Keratinocyte (primary cell): ENCODE data around the gene ARPC1A. TPM values are rescaled to one million over a fixed set of nuclear protein-coding genes. Genes with fewer than 3 reads are reported as not detected.

Experiments
- DNase-seq: peaks from one replicate; pipeline ENCODE4 v3.0.0-alpha.2; 2011; ENCODE audit warnings: low read depth, missing footprints, low spot score
- FAIRE-seq: peaks from 2 replicates; lab custom pipeline; 2011; peaks lifted over from hg19 to GRCh38; lab: Jason Lieb, UNC
- H2AFZ ChIP-seq: 2 replicates; pipeline ENCODE4 v1.6.0; 2012; ENCODE audit warnings: low read length, control low read depth, inconsistent platforms; ENCODE audit not compliant: control insufficient read depth
- H3K27ac ChIP-seq: 2 replicates; pipeline ENCODE4 v1.5.1; 2011; ENCODE audit warnings: low read length; ENCODE audit not compliant: control insufficient read depth, insufficient read depth
- H3K27me3 ChIP-seq: 3 replicates; pipeline ENCODE4 v1.6.0; 2011; ENCODE audit warnings: low read length; ENCODE audit not compliant: control insufficient read depth, insufficient read depth; ENCODE audit errors: extremely low read depth
- H3K36me3 ChIP-seq, 2 experiments: 2 replicates in 1 of 2; 3 replicates in 1 of 2; pipeline ENCODE4 v1.5.1; 2011; ENCODE audit warnings: low read length in 2 of 2, mild to moderate bottlenecking in 1 of 2; ENCODE audit not compliant: control insufficient read depth in 2 of 2, insufficient read depth in 2 of 2; ENCODE audit errors: extremely low read depth in 1 of 2
- H3K4me1 ChIP-seq: 3 replicates; pipeline ENCODE4 v1.5.1; 2011; ENCODE audit warnings: low read length; ENCODE audit not compliant: control insufficient read depth, insufficient read depth; ENCODE audit errors: extremely low read depth
- H3K4me2 ChIP-seq: 3 replicates; pipeline ENCODE4 v1.6.0; 2011; ENCODE audit warnings: low read depth, low read length; ENCODE audit not compliant: control insufficient read depth, insufficient read depth; ENCODE audit errors: extremely low read depth
- H3K4me3 ChIP-seq, 3 experiments: fragments of 200-600 bp in 1 of 3; sonication (generic) in 1 of 3; 2 replicates in 2 of 3; 3 replicates in 1 of 3; pipeline ENCODE4 v1.5.1; 2011 to 2016; ENCODE audit warnings: low read length in 3 of 3, mild to moderate bottlenecking in 3 of 3, control low read depth in 2 of 3, inconsistent platforms in 1 of 3, low read depth in 1 of 3, mixed read lengths in 1 of 3, mixed run types in 1 of 3, moderate library complexity in 1 of 3; ENCODE audit not compliant: control insufficient read depth in 2 of 3, insufficient read depth in 2 of 3; ENCODE audit errors: extremely low read depth in 1 of 3
- H3K79me2 ChIP-seq: 2 replicates; pipeline ENCODE4 v1.6.0; 2012; ENCODE audit warnings: low read length; ENCODE audit not compliant: control insufficient read depth, insufficient read depth
- H3K9ac ChIP-seq: 3 replicates; pipeline ENCODE4 v1.6.0; 2011; ENCODE audit warnings: low read length; ENCODE audit not compliant: control insufficient read depth, insufficient read depth; ENCODE audit errors: extremely low read depth
- H3K9me1 ChIP-seq: 3 replicates; pipeline ENCODE4 v1.6.0; 2011; ENCODE audit warnings: low read length; ENCODE audit not compliant: control insufficient read depth, insufficient read depth; ENCODE audit errors: extremely low read depth
- H3K9me3 ChIP-seq: 2 replicates; pipeline ENCODE4 v1.5.1; 2012; ENCODE audit warnings: low read depth, low read length; ENCODE audit not compliant: control insufficient read depth
- H4K20me1 ChIP-seq: 3 replicates; pipeline ENCODE4 v1.6.0; 2011; ENCODE audit warnings: low read length; ENCODE audit not compliant: control insufficient read depth, insufficient read depth; ENCODE audit errors: extremely low read depth
- CTCF ChIP-seq, 3 experiments: IDR thresholded peaks in 1 of 3; conservative IDR thresholded peaks in 1 of 3; optimal IDR thresholded peaks in 1 of 3; 2 replicates in 2 of 3; 3 replicates in 1 of 3; pipeline versions ENCODE3 to v1.5.1; 2011; ENCODE audit warnings: low read length in 3 of 3, mild to moderate bottlenecking in 3 of 3, moderate library complexity in 2 of 3, control low read depth in 1 of 3, inconsistent platforms in 1 of 3; ENCODE audit not compliant: insufficient read depth in 2 of 3; ENCODE audit errors: extremely low read depth in 1 of 3
- EZH2 ChIP-seq: IDR thresholded peaks from one replicate; pipeline ENCODE4 v1.6.1; 2012; ENCODE audit warnings: inconsistent platforms, mild to moderate bottlenecking, low read length, moderate library complexity
- dilution Hi-C: fragments of 300-500 bp; cut with MboI; formaldehyde crosslinking; loops from one replicate; pipeline ENCODE4 v1.7.0; 2020; ENCODE audit warnings: low sequenced_read_pairs; ENCODE audit not compliant: extremely low pct_ligation_motif_present
- polyA plus RNA-seq, 5 experiments: library from polyadenylated mRNA; depleted of rRNA in 3 of 5; stranded (reverse) in 3 of 5; stranded (forward) in 1 of 5; unstranded in 1 of 5; fragments of >200 nt; gene quantifications; 1 replicate in 1 of 5; 2 replicates in 3 of 5; 3 replicates in 1 of 5; pipeline versions ENCODE4 v1.2.1 to v1.2.3, GENCODE V29; 2011 to 2012; ENCODE audit warnings: missing spikeins in 2 of 5, low read depth in 1 of 5, low replicate concordance in 1 of 5

Gene ARPC1A
- polyA plus RNA-seq, 1 donor (not counting 4 experiments of a cell fraction or from before 2014, with no cell fraction given): 133 TPM

GRCh38 chr7:99387912-99388311 is 62.2 kb downstream of the ARPC1A start:
- DNase-seq (no peak), FAIRE-seq (no peak)
- Histone ChIP-seq H3K4me3 (no peak overlapping the region), H3K79me2 (peaks cover 19% of the 10 kb centered on the region), H3K27ac (no peak overlapping the region), H3K4me2 (no peak overlapping the region), H3K36me3 (peaks cover 36 to 49% of the 10 kb centered on the region in 2 experiments), H3K9me1 (no peaks in the 10 kb centered on the region), H3K4me1 (peaks cover 6% of the 10 kb centered on the region), H3K27me3 (no peaks in the 10 kb centered on the region), H2AFZ (no peak overlapping the region), H4K20me1 (peaks cover 19% of the 10 kb centered on the region), H3K9ac (no peak overlapping the region), H3K9me3 (no peaks in the 10 kb centered on the region)
- TF ChIP-seq CTCF (optimal IDR thresholded peaks at IDR 0.05 in 1 of 3, IDR thresholded peaks at IDR 0.05 in 1 of 3, conservative IDR thresholded peaks at IDR 0.05 in 1 of 3; ENCODE audit: extremely low read depth in 1 of 3, insufficient read depth in 2 of 3, low read length in 3 of 3) (no peak), EZH2 (no peak)
- dilution Hi-C loops: no loop called here

GRCh38 chr7:99389772-99390171 is 64.1 kb downstream of the ARPC1A start:
- Histone ChIP-seq H3K27me3 (no peaks in the 10 kb centered on the region), H3K79me2 (peaks cover 6% of the 10 kb centered on the region), H3K9ac (no peak overlapping the region), H3K27ac (no peak overlapping the region), H3K9me1 (no peaks in the 10 kb centered on the region), H3K36me3 (peaks cover 37 to 56% of the 10 kb centered on the region in 2 experiments), H2AFZ (no peak overlapping the region), H3K4me1 (peaks cover 8% of the 10 kb centered on the region), H3K4me3 (no peak overlapping the region), H4K20me1 (peaks cover 27% of the 10 kb centered on the region), H3K9me3 (no peaks in the 10 kb centered on the region), H3K4me2 (no peak overlapping the region)
- TF ChIP-seq EZH2 (no peak), CTCF (optimal IDR thresholded peaks at IDR 0.05 in 1 of 3, IDR thresholded peaks at IDR 0.05 in 1 of 3, conservative IDR thresholded peaks at IDR 0.05 in 1 of 3; ENCODE audit: extremely low read depth in 1 of 3, insufficient read depth in 2 of 3, low read length in 3 of 3) (no peak)
- DNase-seq (no peak), FAIRE-seq (no peak)
- dilution Hi-C loops: no loop called here
